ENCODE data around the gene AGAP3. TPM values are rescaled to one million over a fixed set of nuclear protein-coding genes. Genes with fewer than 3 reads are reported as not detected.

Gene AGAP3
- total and polyA plus RNA-seq, 5 donors from 2014 or later: 1.9 to 24.7 (median 3.0) TPM

DNA sequence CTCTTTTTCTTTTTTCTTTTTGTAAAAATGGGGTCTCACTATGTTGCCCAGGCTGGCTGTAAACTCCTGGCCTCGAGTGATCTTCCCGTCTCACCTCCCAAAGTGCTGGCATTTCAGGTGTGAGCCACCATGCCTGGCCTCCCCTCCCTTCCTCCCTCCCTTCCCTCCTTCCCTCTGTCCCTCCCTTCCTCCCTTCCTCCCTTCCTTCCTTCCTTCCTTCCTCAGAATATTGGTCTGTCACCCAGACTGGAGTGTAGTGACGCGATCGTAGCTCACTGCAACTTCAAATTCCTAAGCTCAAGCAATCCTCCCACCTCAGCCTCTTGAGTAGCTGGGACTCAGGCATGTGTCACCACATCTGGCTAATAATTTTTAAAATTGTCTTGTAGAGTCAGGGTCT is 8.4 kb downstream of the AGAP3 start:
- peaks cover 11% of the 10 kb centered on the region for H3K27me3 Mint-ChIP-seq
- no peaks in the 10 kb centered on the region for H3K4me1 ChIP-seq (ENCODE audit: control insufficient read depth, insufficient read depth, low read length, poor library complexity, severe bottlenecking)
- H3K27me3 ChIP-seq (ENCODE audit: control insufficient read depth, insufficient read depth, low read length): no peaks in the 10 kb centered on the region
- DNase-seq (no peak), ATAC-seq (ENCODE audit: low read depth in 2 of 2) (no peak)
- H3K36me3 Mint-ChIP-seq: no peaks in the 10 kb centered on the region
- peaks cover 0 to 16% (median 0%) of the 10 kb centered on the region in 4 donors for H3K4me1 Mint-ChIP-seq
- H3K27ac Mint-ChIP-seq: peak overlapping the region in 1 of 3 donors; percentile 21
- no peaks in the 10 kb centered on the region for H3K9me3 ChIP-seq (ENCODE audit: control insufficient read depth in 2 of 2, low read length in 2 of 2)
- H3K4me3 Mint-ChIP-seq: no peak overlapping the region
- H3K36me3 ChIP-seq (ENCODE audit: control insufficient read depth, insufficient read depth, low read length): no peaks in the 10 kb centered on the region
- H3K9me3 Mint-ChIP-seq: no peaks in the 10 kb centered on the region
- no peak overlapping the region for H3K27ac ChIP-seq (ENCODE audit: insufficient read depth, low read length, poor library complexity, severe bottlenecking)
- no peak overlapping the region for H3K4me3 ChIP-seq (ENCODE audit: low read depth, low read length)

- no peak overlapping the region for H3K4me3 ChIP-seq (ENCODE audit: low read depth, low read length)
- H3K27me3 ChIP-seq (ENCODE audit: control insufficient read depth, insufficient read depth, low read length): no peaks in the 10 kb centered on the region
- H3K9me3 Mint-ChIP-seq: no peaks in the 10 kb centered on the region
- no peaks in the 10 kb centered on the region for H3K9me3 ChIP-seq (ENCODE audit: control insufficient read depth in 2 of 2, low read length in 2 of 2)
- H3K27me3 Mint-ChIP-seq: peaks cover 9% of the 10 kb centered on the region
- DNase-seq: no peak
- H3K4me1 ChIP-seq (ENCODE audit: control insufficient read depth, insufficient read depth, low read length, poor library complexity, severe bottlenecking): no peaks in the 10 kb centered on the region
- no peak overlapping the region for H3K4me3 Mint-ChIP-seq
- no peak overlapping the region for H3K27ac Mint-ChIP-seq
- H3K36me3 Mint-ChIP-seq: no peaks in the 10 kb centered on the region
- H3K27ac ChIP-seq (ENCODE audit: insufficient read depth, low read length, poor library complexity, severe bottlenecking): no peak overlapping the region
- peaks cover 0 to 15% (median 0%) of the 10 kb centered on the region in 4 donors for H3K4me1 Mint-ChIP-seq
- H3K36me3 ChIP-seq (ENCODE audit: control insufficient read depth, insufficient read depth, low read length): no peaks in the 10 kb centered on the region
- peak in 1 of 2 donors; percentile 24 for ATAC-seq (ENCODE audit: low read depth in 2 of 2)
Observed at GRCh38 chr7:151095123-151095797, 9.0 kb downstream of the AGAP3 start.

- Histone ChIP-seq H3K4me3 (ENCODE audit: low read depth, low read length) (no peak overlapping the region), H3K27ac (ENCODE audit: insufficient read depth, low read length, poor library complexity, severe bottlenecking) (no peak overlapping the region), H3K4me1 (ENCODE audit: control insufficient read depth, insufficient read depth, low read length, poor library complexity, severe bottlenecking) (no peaks in the 10 kb centered on the region), H3K27me3 (ENCODE audit: control insufficient read depth, insufficient read depth, low read length) (no peaks in the 10 kb centered on the region), H3K36me3 (ENCODE audit: control insufficient read depth, insufficient read depth, low read length) (no peaks in the 10 kb centered on the region), H3K9me3 (ENCODE audit: control insufficient read depth in 2 of 2, low read length in 2 of 2) (no peaks in the 10 kb centered on the region)
- H3K4me1 Mint-ChIP-seq: peaks cover 0 to 14% (median 0%) of the 10 kb centered on the region in 4 donors
- DNase-seq: no peak
- no peak overlapping the region for H3K4me3 Mint-ChIP-seq
- H3K27me3 Mint-ChIP-seq: peaks cover 9% of the 10 kb centered on the region
- no peaks in the 10 kb centered on the region for H3K9me3 Mint-ChIP-seq
- no peak overlapping the region for H3K27ac Mint-ChIP-seq
- no peaks in the 10 kb centered on the region for H3K36me3 Mint-ChIP-seq
- ATAC-seq (ENCODE audit: low read depth in 2 of 2): no peak
Observed at GRCh38 chr7:151095828-151096475, 9.7 kb downstream of the AGAP3 start.

DNA sequence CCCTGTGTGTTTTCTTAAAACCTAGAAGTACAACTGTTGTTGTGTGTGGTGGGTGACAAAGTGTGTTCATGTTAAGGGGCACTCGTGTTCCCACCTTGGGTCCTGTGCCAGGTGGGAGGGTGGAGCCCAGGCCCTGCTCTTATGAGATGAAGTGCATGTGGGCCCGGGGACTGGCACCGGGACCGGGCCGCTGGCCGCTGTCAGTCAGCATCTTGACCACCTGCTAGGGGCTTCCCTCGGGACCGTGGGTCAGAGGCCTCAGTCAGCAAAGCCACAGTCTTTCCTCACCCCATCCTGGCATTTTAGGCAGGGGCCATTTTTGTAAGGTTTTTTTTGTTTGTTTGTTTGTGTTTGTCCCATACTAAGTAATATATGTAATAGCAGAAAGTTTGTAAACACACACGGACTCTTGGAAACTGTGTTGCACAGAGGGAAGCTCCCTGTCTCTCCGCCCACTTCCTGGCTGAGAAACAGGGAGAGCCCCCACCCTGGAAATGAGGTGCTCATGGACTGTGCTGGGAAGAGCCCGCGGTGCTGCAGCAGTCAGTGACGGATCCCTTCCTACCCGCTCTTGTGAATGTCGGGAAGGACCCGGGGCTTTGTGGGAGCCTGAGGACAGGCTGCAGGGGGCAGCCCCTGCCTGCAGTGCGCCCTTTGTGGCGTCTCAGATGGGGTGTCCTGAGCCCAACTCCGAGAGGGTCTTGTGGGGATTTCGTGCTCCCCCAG is 13.4 kb downstream of the AGAP3 start:
- H3K27ac Mint-ChIP-seq: no peak overlapping the region
- H3K9me3 ChIP-seq (ENCODE audit: control insufficient read depth in 2 of 2, low read length in 2 of 2): no peaks in the 10 kb centered on the region
- H3K27me3 ChIP-seq (ENCODE audit: control insufficient read depth, insufficient read depth, low read length): no peaks in the 10 kb centered on the region
- H3K4me1 ChIP-seq (ENCODE audit: control insufficient read depth, insufficient read depth, low read length, poor library complexity, severe bottlenecking): no peaks in the 10 kb centered on the region
- ATAC-seq (ENCODE audit: low read depth in 2 of 2): no peak
- no peak for DNase-seq
- H3K4me3 Mint-ChIP-seq: no peak overlapping the region
- H3K36me3 Mint-ChIP-seq: peaks cover 5% of the 10 kb centered on the region
- no peak overlapping the region for H3K27ac ChIP-seq (ENCODE audit: insufficient read depth, low read length, poor library complexity, severe bottlenecking)
- H3K9me3 Mint-ChIP-seq: no peaks in the 10 kb centered on the region
- no peaks in the 10 kb centered on the region for H3K36me3 ChIP-seq (ENCODE audit: control insufficient read depth, insufficient read depth, low read length)
- no peak overlapping the region for H3K4me3 ChIP-seq (ENCODE audit: low read depth, low read length)
- H3K4me1 Mint-ChIP-seq: peaks cover 0 to 6% (median 1%) of the 10 kb centered on the region in 4 donors
- H3K27me3 Mint-ChIP-seq: no peaks in the 10 kb centered on the region

- H3K9me3 Mint-ChIP-seq: no peaks in the 10 kb centered on the region
- H3K4me1 Mint-ChIP-seq: peaks cover 0 to 6% (median under 1%) of the 10 kb centered on the region in 4 donors
- no peak overlapping the region for H3K4me3 Mint-ChIP-seq
- no peak overlapping the region for H3K4me3 ChIP-seq (ENCODE audit: low read depth, low read length)
- H3K27me3 Mint-ChIP-seq: no peaks in the 10 kb centered on the region
- no peak for ATAC-seq (ENCODE audit: low read depth in 2 of 2)
- no peaks in the 10 kb centered on the region for H3K36me3 ChIP-seq (ENCODE audit: control insufficient read depth, insufficient read depth, low read length)
- no peaks in the 10 kb centered on the region for H3K27me3 ChIP-seq (ENCODE audit: control insufficient read depth, insufficient read depth, low read length)
- H3K36me3 Mint-ChIP-seq: peaks cover 7% of the 10 kb centered on the region
- no peak overlapping the region for H3K27ac Mint-ChIP-seq
- DNase-seq: no peak
- H3K9me3 ChIP-seq (ENCODE audit: control insufficient read depth in 2 of 2, low read length in 2 of 2): no peaks in the 10 kb centered on the region
- H3K4me1 ChIP-seq (ENCODE audit: control insufficient read depth, insufficient read depth, low read length, poor library complexity, severe bottlenecking): no peaks in the 10 kb centered on the region
- no peak overlapping the region for H3K27ac ChIP-seq (ENCODE audit: insufficient read depth, low read length, poor library complexity, severe bottlenecking)
Observed at GRCh38 chr7:151100921-151101320, 14.6 kb downstream of the AGAP3 start.

- H3K4me3 Mint-ChIP-seq: peak overlapping the region in 1 of 4 donors; percentile 61
- peaks cover 0 to 6% (median 0%) of the 10 kb centered on the region in 4 donors for H3K4me1 Mint-ChIP-seq
- no peak overlapping the region for H3K27ac Mint-ChIP-seq
- no peaks in the 10 kb centered on the region for H3K4me1 ChIP-seq (ENCODE audit: control insufficient read depth, insufficient read depth, low read length, poor library complexity, severe bottlenecking)
- no peak overlapping the region for H3K4me3 ChIP-seq (ENCODE audit: low read depth, low read length)
- H3K36me3 Mint-ChIP-seq: peaks cover 7% of the 10 kb centered on the region
- no peak overlapping the region for H3K27ac ChIP-seq (ENCODE audit: insufficient read depth, low read length, poor library complexity, severe bottlenecking)
- H3K9me3 Mint-ChIP-seq: no peaks in the 10 kb centered on the region
- DNase-seq (no peak), ATAC-seq (ENCODE audit: low read depth in 2 of 2) (no peak)
- H3K9me3 ChIP-seq (ENCODE audit: control insufficient read depth in 2 of 2, low read length in 2 of 2): no peaks in the 10 kb centered on the region
- no peaks in the 10 kb centered on the region for H3K27me3 ChIP-seq (ENCODE audit: control insufficient read depth, insufficient read depth, low read length)
- H3K27me3 Mint-ChIP-seq: no peaks in the 10 kb centered on the region
- H3K36me3 ChIP-seq (ENCODE audit: control insufficient read depth, insufficient read depth, low read length): no peaks in the 10 kb centered on the region
Observed at GRCh38 chr7:151101621-151102396, 15.5 kb downstream of the AGAP3 start.

DNA sequence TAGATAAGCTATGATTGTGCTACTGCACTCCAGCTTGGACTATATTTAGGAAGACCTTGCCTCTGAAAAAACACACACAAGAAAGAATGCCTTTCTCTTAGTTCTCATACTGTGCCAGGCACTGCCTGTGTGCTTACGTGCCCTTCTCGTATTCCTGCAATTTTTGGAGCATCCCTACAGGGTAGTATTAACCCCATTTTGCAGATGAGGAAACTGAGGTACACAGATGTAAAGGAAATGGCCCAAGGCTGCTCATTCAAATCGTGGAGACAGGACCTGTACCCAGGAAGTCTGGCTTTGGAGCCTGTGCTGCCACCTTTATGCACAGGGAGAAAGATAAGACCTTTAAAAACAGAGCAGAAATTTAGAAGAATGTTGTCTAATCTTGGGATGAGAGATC is 16.7 kb downstream of the AGAP3 start:
- Mint-ChIP-seq H3K4me1 (peaks cover 0 to 6% (median 0%) of the 10 kb centered on the region in 4 donors), H3K27ac (no peak overlapping the region), H3K27me3 (no peaks in the 10 kb centered on the region), H3K9me3 (no peaks in the 10 kb centered on the region), H3K36me3 (peaks cover 7% of the 10 kb centered on the region), H3K4me3 (no peak overlapping the region)
- Histone ChIP-seq H3K4me3 (ENCODE audit: low read depth, low read length) (no peak overlapping the region), H3K9me3 (ENCODE audit: control insufficient read depth in 2 of 2, low read length in 2 of 2) (no peaks in the 10 kb centered on the region), H3K27me3 (ENCODE audit: control insufficient read depth, insufficient read depth, low read length) (no peaks in the 10 kb centered on the region), H3K4me1 (ENCODE audit: control insufficient read depth, insufficient read depth, low read length, poor library complexity, severe bottlenecking) (no peaks in the 10 kb centered on the region), H3K27ac (ENCODE audit: insufficient read depth, low read length, poor library complexity, severe bottlenecking) (no peak overlapping the region), H3K36me3 (ENCODE audit: control insufficient read depth, insufficient read depth, low read length) (no peaks in the 10 kb centered on the region)
- no peak for DNase-seq
- no peak for ATAC-seq (ENCODE audit: low read depth in 2 of 2)
